Measurements from ENCODE around the gene SMAD7.
A peak's percentile ranks its signal among the peaks of the same experiment; 100 is the strongest.

Gene SMAD7

DNA sequence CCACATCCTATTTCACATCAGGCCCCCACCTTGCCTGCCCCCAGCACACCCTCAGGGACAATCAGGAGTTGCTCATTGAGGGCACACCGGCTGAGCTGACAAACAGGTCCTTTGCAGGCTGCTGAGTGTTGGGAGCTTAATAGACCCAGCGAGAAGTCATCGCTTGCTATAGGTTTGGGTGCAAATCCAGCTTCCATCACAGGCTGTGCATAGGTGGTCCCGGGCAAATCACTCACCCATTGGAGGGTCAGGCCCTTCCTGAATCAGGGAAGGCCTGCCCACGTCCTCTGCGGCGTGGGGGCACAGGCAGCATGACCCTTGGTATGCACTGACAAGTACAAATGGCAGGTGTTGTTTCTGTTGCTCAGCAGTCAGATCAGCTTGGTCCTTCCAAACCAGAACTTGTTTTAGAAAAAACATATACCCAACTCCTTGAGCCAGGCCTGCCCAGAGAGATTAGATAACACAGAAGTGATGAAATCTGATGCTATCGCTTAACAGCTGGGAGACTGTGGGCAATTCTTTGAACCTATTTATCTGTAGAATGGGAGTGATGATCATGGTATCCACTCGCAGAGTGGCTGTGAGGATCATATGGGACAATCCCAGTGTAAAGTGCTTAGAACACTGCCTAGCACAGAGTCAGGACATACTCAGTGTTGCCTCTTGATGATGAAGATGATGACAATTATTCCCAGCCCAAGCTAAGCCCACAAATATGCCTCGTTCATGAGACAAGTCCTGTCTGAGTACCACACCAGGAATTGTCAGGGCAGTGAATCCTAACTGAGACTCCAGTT is 34.9 kb downstream of the SMAD7 start:
- no peak for DNase-seq (ENCODE audit: low read depth in 2 of 2)

DNA sequence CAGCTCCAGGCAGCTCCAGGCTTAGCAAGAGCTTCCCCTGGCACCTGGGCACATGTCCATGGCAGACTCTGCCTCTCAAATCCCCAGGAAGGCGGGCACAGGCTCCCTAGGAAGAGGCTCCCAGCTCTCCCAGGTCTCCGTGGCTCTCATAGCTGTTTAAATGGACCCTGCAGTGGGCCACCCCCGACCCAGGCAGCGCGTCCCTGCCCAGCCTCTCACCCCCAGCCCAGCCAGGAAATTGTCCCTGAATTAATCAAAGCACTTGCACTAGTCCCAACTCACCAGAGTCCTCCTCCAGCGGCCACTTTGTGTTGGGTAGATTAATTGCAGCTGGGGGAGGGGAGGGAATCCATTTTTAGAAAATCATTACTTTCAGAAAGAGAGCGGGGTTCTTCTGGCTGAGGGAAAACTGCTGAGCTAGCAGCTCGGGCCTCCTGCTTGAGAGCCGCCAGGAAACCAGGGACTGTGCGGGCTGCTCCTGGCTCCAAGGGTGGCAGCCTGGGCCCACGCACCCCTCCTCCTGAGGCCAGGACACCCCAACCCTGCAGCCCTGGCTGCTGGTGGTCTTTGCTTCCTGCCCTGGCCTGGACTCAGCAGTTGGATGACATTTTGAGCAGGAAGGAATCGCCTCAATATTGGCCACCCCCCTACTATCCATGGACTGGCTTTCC is 36.0 kb downstream of the SMAD7 start:
- DNase-seq (ENCODE audit: low read depth in 2 of 2) = no peak

DNA sequence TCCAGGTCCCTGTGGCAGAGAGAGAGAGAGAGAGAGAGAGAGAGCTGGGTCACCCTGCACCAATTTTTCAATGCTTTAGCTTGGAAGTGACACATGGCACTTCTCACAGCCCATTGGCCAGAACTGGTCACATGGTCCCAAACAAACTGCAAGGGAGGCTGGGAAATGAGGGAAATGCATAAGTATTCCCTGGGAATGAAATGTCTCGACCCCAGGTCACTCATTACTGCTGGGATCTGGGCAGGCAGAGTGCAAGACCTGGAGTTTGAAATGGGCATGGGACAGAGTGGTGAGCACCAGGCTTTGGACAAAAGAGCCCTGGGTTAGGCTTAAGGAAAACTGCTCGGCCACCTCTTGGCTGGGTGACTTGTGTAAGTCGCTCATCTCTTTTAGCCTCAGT is 37.0 kb downstream of the SMAD7 start:
- no peak for DNase-seq (ENCODE audit: low read depth in 2 of 2)

DNA sequence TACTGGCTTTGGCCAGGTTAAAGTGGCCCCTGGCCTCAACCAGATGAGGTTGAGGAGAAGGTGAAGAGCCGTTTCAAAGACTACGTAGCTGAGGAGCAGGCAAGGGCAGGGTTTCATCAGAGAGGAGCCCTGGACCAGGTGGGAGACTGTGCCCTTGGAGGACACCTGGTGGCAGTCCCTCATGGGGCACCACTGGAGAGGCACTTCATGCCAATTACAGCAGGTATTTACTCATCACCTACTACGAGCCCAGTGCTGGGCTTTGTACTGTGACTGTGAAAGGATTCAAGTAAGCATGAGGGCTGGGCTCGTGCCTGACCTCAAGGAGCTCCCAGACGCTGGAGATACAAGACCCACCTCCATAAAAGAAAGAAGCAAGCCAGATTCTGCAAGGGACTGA is 37.6 kb downstream of the SMAD7 start:
- peak in 1 of 2 donors; percentile 27 for DNase-seq (ENCODE audit: low read depth in 2 of 2)

DNA sequence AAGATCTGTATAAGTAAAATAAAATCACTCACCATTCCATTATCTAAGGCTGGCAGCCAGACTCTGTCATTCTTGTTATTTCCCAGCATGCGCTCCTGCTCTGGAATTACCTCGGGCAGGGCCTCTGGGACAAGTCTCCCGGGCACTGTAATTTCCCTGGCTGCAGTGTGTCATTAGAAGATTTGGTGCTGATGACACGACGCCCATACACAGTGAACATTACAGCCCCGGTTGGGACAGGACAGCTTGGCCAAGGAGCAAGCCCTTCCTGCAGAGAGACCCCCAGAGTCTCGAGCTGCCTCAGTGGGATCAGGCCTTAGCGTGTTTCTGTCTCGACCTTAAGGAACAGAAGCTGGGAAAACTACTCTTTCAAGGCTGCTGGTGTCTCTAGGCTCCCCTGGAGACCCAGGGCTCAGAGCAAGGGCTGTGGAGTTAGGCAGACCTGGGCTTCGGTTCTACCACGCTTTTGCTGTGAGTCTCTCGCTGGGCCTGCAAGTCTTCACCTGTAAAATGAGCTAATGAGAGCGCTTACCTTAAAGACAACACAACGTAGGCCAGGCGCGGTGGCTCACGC is 39.7 kb downstream of the SMAD7 start:
- no peak for DNase-seq (ENCODE audit: low read depth in 2 of 2)

DNA sequence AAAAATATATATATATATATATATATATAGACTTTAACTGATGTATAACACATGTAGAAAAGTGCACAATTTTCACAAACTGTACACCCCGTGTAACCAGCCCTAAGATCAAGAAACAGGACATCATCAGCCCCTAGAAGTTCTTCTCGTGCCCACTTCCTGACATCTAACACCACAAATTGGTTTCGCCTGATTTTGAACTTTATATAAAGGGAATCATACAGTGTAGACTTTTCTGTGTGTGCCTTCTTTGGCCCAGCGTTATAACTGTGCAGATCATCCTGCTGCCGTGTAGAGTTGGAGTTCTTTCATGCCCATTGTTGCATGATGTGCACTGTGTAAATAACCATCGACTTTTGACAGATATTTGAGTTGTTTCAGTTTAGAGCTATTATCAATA is 41.0 kb downstream of the SMAD7 start:
- no peak for DNase-seq (ENCODE audit: low read depth in 2 of 2)

DNA sequence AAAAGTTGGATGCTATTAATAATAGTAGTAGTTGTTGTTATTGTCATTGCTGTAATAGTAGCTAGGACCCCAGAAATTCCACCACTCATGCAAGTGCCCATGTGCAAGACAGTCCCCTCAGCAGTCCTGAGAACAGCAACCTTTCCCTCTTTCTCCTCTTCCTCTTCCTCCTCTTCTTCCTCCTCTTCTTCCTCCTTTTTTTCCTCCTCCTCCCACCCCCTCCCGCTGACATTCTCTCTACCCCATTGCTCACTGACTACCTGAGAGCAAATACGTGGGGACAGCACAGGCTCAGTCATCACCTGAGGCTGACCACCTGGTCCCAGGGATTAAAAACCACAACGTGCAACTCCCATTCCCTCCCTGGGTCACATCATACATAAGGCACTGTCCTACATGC is 41.8 kb downstream of the SMAD7 start:
- no peak for DNase-seq (ENCODE audit: low read depth in 2 of 2)

DNA sequence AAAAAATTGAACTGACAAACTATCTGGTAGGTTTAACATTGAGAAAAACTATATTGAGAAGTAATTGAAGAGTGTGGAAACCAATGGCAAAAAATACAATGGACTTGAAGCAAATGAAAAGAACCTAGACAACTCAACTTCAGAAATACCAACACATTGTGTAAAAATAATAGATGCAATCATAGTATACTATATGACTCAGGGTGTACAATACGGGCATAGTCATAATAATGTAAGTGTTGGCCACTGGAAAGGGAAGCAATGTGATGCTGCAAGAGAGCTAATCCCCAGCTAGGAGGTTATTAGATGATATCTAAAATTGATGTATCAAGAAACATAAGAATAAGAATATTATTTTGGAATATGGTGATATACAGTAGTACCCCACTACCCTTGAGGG is 45.3 kb downstream of the SMAD7 start:
- DNase-seq (ENCODE audit: low read depth in 2 of 2) = no peak

DNA sequence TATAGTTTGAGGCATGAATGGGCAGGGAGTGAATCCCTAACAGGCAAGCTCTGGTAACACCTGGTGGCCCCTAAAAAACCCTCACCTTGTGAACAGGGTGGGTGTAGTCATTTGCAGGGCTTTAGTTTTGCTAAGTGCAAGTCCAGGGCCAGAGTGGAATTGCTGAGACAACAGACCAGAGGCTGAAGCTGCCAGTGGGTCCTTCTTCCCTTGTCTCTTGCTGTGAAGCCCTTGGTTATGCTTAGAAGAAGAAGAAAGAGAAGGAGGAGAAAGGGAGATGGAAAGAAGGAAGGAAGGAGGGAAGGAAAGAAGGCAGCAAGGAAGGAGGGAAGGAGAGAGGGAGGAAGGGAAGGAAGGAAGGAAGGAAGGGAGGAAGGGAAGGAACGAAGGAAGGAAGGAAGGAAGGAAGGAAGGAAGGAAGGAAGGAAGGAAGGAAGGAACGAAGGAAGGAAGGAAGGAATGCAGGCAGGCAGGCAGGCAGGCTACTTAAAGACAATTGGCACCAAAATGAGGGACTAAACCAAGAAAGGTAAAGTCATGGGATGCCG is 45.8 kb downstream of the SMAD7 start:
- DNase-seq (ENCODE audit: low read depth in 2 of 2) = no peak

DNA sequence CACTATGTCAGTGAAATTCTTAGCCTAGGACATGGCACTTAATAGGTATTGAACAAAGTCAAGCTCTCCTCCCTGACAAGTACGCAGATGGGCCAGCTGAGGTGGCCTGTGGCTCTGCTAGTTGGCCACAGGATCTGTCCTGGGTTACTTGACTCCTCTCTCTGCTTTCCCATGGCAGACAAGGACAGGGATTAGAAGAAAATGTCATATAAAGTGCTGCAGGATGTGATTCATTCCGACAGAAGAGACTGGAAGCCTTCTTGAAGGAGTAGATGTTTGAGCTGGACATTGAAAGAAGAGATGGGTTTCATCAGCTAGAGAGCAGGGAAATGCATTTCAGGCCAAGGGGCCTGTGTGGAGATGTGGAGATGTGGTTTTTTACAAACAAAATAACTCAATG is 46.7 kb downstream of the SMAD7 start:
- no peak for DNase-seq (ENCODE audit: low read depth in 2 of 2)

DNA sequence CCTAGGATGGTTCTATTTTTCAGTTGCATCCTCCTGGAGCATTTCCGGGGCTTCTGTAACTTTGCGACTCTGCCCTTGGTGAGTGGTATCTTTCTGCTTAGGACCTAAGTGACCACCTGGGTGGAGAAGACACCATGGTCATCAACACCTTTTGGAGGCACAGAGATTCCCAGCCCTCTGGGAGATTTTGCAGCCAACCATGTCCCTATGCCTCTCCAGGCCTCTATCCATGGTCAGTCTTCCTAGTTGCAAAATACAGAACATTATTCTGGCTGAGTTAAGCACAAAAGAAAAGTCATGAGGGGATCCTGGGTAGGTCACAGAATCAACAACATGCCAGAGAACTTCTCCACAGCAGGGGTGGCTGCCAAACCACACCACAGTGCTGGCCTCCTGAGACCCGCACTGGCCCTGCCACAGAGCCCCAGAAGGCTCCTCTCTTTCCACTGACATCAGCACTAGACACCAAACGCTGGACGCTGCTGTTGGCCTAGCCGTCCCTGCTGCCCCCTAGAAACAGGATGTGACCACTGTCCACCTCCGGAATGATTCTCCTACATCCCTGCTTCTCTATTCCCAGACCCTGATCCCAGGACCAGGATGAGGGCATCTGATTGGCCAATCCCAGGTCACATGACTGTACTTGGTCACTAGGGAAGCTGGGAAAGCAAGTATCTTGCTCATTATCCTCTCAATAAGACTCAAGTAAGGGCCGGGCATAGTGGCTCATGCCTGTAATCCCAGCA is 47.7 kb downstream of the SMAD7 start:
- DNase-seq (ENCODE audit: low read depth in 2 of 2) = no peak

DNA sequence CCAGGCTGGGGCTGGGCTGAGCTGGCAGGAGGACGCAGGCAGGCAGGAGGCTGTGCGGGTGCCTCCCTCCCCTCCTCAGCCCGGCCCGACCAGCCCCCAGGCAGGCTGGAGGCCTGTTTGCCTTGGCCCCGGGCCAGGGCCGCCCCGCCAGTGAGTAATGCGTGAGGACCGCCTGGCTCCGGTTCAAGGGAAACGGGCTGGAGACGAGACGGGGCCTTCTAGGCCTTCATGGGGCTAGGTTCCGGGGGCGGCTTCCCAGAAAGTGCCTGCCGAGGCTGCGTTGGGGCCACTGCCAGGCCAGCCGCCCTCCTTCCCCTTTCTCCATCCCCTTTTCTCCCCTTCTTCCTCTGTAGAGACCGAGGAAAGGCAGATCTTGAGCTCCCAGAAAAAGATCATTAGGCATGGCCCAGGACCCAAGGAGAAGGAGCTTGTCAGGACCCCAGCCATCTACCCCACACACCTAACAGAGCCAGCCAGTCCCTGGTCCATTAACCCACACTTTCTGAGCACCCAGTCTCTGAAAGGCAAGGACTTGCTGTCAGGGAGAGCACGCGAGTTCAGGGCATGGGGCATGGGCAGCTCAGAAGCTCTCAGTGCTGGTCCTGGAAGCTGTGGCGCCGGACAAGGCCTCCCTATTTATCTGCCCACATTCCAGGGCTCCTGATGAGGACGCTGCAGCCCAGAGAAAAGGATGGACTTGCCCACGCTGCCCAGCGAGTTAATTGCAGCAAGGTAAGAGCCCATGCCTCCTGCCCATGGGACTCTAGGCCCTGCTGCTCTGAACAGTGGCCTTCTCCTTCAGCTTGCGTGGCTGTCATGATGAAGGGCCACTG is 48.5 kb downstream of the SMAD7 start:
- DNase-seq (ENCODE audit: low read depth in 2 of 2) = no peak

DNA sequence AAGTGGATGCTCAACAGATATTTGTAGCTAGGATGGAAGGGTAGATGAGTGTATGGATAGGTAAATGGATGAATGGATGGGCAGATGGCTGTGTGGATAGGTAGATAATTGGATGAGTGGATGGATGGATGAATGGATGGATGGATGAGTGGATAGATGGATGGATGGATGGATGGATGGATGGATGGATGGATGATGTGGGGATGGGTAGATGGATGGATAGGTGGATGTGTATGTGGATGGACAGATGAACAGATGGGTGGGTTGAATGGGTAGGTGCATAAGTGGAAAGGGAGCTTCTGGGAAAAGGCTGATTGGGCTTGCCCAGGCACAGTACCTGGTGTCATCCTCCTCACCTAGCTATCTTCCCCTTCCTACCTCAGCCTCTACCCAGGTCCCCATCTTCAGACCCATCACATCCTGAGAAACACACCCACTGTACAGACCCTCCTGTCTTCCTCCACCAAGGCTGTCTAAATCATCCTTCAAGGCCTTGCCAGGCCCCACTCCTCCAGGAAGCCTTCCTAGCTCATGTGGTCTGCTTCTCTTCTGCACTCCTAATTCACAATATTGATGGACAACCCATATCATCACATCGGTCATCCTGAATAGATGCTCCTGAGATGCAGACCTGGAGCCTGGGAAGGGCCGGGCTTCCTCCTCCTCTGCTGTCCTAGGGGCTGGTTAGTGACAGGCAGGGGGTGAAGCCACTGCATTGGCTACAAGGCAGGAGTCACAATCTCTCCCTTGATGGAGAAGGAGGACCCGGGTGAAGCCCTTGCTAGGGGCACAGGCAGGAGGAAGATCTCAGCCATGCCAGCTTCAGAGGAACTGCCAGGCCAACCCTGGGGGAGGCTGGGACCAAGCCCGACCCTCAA is 49.4 kb downstream of the SMAD7 start:
- DNase-seq (ENCODE audit: low read depth in 2 of 2) = no peak

DNA sequence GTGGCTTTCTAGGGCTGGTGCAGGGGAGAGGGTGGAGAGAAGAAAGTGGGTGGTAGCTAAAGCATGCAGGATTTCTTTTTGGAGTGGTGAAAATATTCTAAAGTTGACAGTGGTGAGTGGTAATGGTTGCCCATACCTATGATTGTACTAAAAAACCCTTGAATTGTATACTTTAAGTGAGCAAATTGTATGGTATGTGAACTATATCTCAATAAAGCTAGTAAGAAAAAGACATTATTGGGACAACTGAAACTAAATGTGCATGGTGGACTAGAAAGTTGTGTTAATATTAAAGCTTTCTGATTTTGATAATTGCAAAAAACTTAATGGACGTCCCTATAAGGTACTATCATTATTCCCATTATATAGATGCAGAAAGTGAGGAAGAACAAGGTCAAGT is 50.3 kb downstream of the SMAD7 start:
- no peak for DNase-seq (ENCODE audit: low read depth in 2 of 2)

DNA sequence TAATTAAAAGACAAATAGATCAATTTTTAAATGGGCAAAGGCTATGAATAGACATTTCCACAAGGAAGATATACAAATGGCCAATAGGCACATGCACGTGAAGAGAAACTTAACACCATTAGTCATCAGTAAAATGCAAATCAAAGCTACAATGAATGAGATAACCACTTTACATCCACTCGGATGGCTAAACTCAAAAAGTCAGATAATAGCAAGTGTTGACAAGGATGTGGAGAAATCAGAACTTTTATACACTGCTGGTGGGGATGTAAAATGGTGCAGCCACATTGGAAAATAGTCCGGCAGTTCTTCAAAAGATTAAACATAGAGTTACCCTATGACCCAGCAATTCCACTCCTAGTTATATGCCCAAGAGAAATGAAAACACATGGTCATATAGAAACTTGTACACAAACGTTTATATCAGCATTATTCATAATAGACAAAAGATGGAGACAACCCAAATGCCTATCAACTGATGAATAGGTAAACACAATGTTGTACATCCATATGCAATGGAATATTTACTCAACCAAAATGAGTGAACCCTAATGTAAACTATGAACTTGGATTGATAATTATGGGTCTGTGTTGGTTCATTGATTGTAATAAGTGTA is 51.1 kb downstream of the SMAD7 start:
- no peak for DNase-seq (ENCODE audit: low read depth in 2 of 2)

DNA sequence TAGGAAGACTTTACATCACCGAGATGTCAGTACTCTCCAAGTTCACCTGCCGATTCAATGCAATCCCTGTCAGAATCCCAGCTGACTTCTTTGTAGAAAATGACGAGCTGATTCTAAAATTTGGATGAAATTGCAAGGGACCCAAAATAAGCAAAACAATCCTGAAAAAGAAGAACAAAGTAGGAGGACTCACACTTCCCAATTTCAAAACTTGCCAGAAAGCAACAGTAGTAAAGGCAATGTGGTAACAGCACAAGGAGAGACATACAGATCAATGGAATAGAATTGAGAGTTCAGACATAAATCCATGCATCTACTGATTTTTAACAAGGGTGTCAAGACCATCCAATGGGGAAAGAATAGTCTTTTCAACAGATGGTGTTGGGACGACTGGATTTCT is 52.2 kb downstream of the SMAD7 start:
- no peak for DNase-seq (ENCODE audit: low read depth in 2 of 2)

DNA sequence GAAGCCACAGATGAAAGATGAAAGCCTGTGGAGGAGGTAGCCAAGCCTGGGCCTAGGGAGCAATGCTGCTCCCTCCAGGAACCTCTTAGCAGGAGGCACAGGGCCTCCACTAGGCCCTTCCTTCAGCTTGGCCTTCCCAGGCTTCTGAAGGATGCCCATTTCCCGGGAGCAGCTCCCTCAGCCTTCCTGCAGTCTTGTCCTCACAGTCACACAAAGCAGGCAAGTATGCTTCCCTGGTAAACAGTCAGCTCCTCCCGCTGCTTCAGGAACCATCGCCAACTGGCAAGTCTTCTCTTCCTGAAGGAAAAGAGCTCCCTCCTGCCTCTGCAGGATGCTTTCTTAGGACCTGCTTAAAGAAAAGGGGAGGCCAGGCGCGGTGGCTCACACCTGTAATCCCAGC is 53.2 kb downstream of the SMAD7 start:
- DNase-seq (ENCODE audit: low read depth in 2 of 2) = no peak

DNA sequence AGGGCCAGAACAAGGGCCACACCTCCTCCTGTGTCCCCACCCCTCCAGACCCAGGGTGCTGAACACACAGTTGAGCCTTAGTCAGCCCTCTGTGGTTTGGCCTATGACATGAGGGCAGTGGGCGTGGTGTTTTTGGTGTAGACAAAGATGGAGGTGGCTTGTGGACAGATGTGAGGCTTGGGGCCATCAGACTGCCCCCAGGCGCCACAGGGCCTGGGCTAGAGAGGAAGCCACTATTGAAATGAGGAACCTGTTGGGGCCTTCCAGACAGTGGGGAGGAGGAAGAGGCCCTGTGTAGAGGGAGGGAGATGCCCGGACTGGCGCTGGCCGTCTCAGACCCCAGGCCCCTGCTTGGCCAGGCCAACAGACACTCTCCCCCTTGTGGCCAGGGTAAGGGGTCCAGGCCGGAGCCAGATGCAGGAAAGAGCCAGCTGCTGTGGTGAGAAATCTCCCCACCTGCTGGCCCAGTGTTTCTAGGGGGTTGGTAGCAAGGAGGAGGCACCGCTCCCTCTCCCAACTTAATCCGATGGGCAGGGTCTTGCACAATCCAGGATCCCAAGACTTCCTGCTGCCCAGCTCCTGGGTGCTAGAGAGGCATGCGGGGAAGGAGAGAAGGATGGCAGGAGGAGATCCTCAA is 53.8 kb downstream of the SMAD7 start:
- DNase-seq (ENCODE audit: low read depth in 2 of 2) = peak in 1 of 2 donors; percentile 3

DNA sequence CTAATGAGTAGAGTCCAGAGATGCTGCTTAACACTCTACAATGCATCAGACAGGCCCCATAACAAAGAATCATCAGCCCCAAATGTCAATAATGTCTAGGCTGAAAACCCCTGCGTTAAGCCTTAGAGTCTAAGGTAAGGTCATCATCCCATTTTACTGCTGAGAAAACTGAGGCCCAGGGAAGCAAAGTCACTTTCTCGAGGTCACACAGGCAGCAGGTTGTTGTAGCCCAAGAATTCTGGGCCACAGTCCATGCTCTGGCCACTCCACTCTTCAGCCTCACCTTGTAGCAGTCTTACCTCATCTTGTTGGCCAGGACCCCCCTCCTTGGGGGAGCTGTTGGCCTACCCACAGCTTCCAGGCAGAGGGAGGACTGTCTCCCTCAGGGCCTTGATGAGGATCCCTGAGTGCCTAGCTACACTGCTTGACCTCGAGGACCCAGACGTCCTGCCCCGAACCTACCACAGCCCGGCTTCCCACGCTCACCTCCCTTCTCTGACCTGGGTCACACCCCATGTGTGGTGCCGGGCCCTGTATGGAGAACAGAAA is 54.4 kb downstream of the SMAD7 start:
- DNase-seq (ENCODE audit: low read depth in 2 of 2) = no peak
